Sigmoid colon (tissue), 7 donors: ENCODE results near the gene S100A10. TPM values are rescaled to one million over a fixed set of nuclear protein-coding genes. Genes with fewer than 3 reads are reported as not detected.
A peak's percentile ranks its signal among the peaks of the same experiment; 100 is the strongest.

Experiments used
- DNase-seq: peaks from one replicate; pipeline ENCODE4 v3.0.0-alpha.2; 2019
- H3K27ac ChIP-seq, 4 donors: fragments of 200-600 bp; sonication (generic); one replicate each; pipeline ENCODE4 v1.5.1; 2016 to 2019; ENCODE audit warnings: mild to moderate bottlenecking in 1 of 4
- H3K27me3 ChIP-seq, 3 donors: fragments of 200-600 bp; sonication (generic); one replicate each; pipeline ENCODE4 v1.5.1; 2019; ENCODE audit warnings: mild to moderate bottlenecking in 1 of 3
- H3K36me3 ChIP-seq, 4 donors: fragments of 200-600 bp; sonication (generic); one replicate each; pipeline ENCODE4 v1.5.1; 2016 to 2019
- H3K4me1 ChIP-seq, 4 donors: fragments of 200-600 bp; sonication (generic); one replicate each; pipeline ENCODE4 v1.5.1; 2017 to 2019
- H3K4me3 ChIP-seq, 4 donors: fragments of 200-600 bp; sonication (generic); one replicate each; pipeline ENCODE4 v1.5.1; 2017 to 2019; ENCODE audit warnings: mild to moderate bottlenecking in 2 of 4, moderate library complexity in 1 of 4
- H3K9me3 ChIP-seq, 4 donors: fragments of 200-600 bp in 3 of 4; sonication (generic) in 3 of 4; one replicate each; pipeline versions ENCODE4 v1.5.1 to v1.6.1; 2013 to 2019
- EP300 ChIP-seq, 4 donors: sonication (generic); formaldehyde crosslinking; IDR thresholded peaks; one replicate each; pipeline ENCODE4 v1.6.1; 2017; ENCODE audit warnings: antibody characterized with exemption in 4 of 4
- POLR2A ChIP-seq, 2 donors: fragments of 450-650 bp; IDR thresholded peaks; one replicate each; pipeline ENCODE4 v1.6.1; 2016; ENCODE audit warnings: antibody characterized with exemption in 2 of 2, mild to moderate bottlenecking in 2 of 2, moderate library complexity in 2 of 2
- POLR2AphosphoS5 ChIP-seq, 4 donors: sonication (generic); formaldehyde crosslinking; IDR thresholded peaks; one replicate each; pipeline ENCODE4 v1.6.1; 2017; ENCODE audit warnings: antibody characterized with exemption in 4 of 4
- WGBS, 2 donors: extraction: QIAGEN DNeasy Blood & Tissue Kit; methylation state at CpG; one replicate each; pipeline ENCODE4 v1.1.7; 2013; 5-methylcytosine and 5-hydroxymethylcytosine counted together
- intact Hi-C: fragments of 100-400 bp; cut with DNase I; formaldehyde crosslinking; loops from one replicate; pipeline ENCODE4 v1.15.1; 2023
- polyA plus RNA-seq, 3 donors: library from polyadenylated mRNA; stranded (reverse); fragments of 200-250 nt; gene quantifications; one replicate each; pipeline ENCODE4 v1.2.3, GENCODE V29; 2013
- total RNA-seq, 4 donors: library from RNA; depleted of rRNA; stranded (reverse); fragments of >200 nt; gene quantifications; one replicate each; pipeline ENCODE4 v1.1.0, GENCODE V29; 2016
- TF ChIP-seq, protein P1 (sequence below), 4 experiments: fragments of 450-650 bp in 3 of 4; fragments of 200-600 bp in 1 of 4; IDR thresholded peaks; one replicate each; pipeline ENCODE4 v1.5.1; 2016 to 2019; ENCODE audit warnings: antibody characterized with exemption in 4 of 4, mild to moderate bottlenecking in 3 of 4, moderate library complexity in 2 of 4
- donor health status: healthy with polysubstance abuse.
- donor health status: Bipolar disorder and iron deficiency.
- donor health status: healthy.

Gene S100A10
- total and polyA plus RNA-seq, 7 donors = 20.2 to 1,816 (median 57.9) TPM

DNA sequence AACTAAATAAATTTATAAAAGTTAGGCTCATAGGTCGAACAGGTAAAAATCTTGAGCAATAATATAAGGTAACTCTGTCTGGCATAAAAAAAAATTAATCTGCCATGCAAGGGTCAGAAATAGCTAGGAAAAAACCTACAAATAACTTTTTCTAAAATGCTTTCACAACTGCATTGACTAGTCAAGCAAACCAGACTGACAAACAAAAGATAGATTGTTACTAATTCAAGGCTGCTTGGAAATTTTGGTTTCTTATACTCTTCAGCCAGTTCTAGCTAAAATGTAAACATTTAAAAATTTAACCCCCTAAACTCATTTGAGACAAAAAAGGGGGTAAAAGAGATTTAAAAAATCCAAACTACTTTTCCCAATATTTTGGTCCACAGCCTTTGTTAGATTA, 40.8 kb downstream of the S100A10 start:
- intact Hi-C loops = no loop called here

DNA sequence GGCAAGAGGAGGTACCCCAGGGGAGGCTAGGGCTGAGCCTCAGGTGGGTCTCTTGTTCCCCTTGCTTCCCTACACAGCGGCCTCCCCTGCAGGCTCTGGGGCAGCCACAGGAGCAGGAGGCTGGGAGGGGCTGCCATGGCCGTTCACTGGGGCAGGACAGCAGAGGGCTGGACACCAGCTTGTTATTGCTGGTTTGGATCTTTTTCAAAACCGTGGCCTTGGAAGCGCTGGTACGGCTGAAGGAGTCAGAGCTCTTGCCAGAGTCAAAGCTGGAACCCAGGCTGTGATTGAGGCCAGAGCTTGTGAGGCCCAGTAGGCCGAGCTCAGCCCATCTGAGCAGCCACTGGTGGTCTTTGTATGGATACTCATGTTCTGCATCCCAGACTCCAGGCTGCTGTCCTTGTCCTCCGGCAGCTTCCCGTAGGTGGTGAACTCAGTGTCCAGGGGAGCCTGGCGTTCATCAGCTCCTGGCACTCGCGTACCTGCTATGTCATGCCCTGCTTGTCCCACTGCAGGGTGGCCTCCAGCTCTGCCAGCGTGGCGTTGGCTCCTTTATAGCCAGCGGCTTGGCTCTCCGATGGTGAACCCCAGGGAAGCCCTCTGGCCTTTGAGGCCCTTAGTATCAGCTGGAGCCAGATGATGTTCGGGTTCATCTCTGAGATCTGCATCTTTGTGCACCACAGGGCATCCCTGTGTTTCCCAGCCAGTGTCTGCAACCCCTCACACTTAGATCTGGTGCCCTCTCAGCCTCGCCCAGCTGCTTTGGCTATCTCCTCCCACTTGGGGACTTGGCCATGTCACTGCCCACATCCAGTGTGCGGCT, 44.1 kb downstream of the S100A10 start:
- TF ChIP-seq, protein P1, sequence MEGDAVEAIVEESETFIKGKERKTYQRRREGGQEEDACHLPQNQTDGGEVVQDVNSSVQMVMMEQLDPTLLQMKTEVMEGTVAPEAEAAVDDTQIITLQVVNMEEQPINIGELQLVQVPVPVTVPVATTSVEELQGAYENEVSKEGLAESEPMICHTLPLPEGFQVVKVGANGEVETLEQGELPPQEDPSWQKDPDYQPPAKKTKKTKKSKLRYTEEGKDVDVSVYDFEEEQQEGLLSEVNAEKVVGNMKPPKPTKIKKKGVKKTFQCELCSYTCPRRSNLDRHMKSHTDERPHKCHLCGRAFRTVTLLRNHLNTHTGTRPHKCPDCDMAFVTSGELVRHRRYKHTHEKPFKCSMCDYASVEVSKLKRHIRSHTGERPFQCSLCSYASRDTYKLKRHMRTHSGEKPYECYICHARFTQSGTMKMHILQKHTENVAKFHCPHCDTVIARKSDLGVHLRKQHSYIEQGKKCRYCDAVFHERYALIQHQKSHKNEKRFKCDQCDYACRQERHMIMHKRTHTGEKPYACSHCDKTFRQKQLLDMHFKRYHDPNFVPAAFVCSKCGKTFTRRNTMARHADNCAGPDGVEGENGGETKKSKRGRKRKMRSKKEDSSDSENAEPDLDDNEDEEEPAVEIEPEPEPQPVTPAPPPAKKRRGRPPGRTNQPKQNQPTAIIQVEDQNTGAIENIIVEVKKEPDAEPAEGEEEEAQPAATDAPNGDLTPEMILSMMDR (IDR thresholded peaks at IDR 0.05) = no peak
- no peak for TF ChIP-seq POLR2AphosphoS5 (IDR thresholded peaks at IDR 0.05)
- no peak for TF ChIP-seq EP300 (IDR thresholded peaks at IDR 0.05)
- no peaks in the 10 kb centered on the region for H3K36me3 ChIP-seq
- no peak overlapping the region for H3K27ac ChIP-seq
- H3K9me3 ChIP-seq = no peaks in the 10 kb centered on the region
- peaks cover 0 to 19% (median 17%) of the 10 kb centered on the region in 4 donors for H3K4me1 ChIP-seq
- no peaks in the 10 kb centered on the region for H3K27me3 ChIP-seq
- intact Hi-C loops = no loop called here
- WGBS, 2 donors = 92 to 94% methylated on average over 18 of the region's 18 CpGs
- no peak overlapping the region for H3K4me3 ChIP-seq
- no peak for DNase-seq

More for the DNA sequence above, 40.8 kb downstream of the S100A10 start:
- no peak for TF ChIP-seq EP300 (IDR thresholded peaks at IDR 0.05)
- TF ChIP-seq POLR2A (IDR thresholded peaks at IDR 0.05) = no peak
- TF ChIP-seq, protein P1 (IDR thresholded peaks at IDR 0.05) = no peak
- TF ChIP-seq POLR2AphosphoS5 (IDR thresholded peaks at IDR 0.05) = no peak
- Histone ChIP-seq H3K4me3 (no peak overlapping the region), H3K4me1 (no peaks in the 10 kb centered on the region), H3K36me3 (no peaks in the 10 kb centered on the region), H3K9me3 (no peaks in the 10 kb centered on the region), H3K27me3 (no peaks in the 10 kb centered on the region), H3K27ac (no peak overlapping the region)
- 16 to 58% methylated on average over 1 of the region's 1 CpG for WGBS, 2 donors
- DNase-seq = no peak

DNA sequence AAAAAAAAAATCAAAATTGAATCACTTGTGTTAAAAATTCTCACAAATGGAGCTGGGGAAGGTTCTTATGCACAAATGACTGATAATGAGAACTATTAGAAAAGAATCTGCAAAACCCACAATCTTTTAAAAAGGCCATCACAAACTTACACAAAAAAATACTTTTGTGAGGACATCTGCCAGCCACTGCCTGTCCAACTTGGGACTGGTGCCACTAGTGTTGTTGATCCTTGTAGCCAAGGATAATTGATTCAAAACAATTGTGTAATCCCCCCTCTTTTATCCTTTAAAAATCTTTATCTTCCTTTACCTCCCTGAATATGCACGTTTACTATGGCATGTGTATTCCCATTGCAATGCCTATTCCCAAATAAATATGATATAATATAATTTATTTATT, 45.2 kb downstream of the S100A10 start:
- Histone ChIP-seq H3K4me3 (no peak overlapping the region), H3K27me3 (no peaks in the 10 kb centered on the region), H3K4me1 (peaks cover 0 to 29% (median 26%) of the 10 kb centered on the region in 4 donors), H3K36me3 (no peaks in the 10 kb centered on the region), H3K27ac (no peak overlapping the region), H3K9me3 (no peaks in the 10 kb centered on the region)
- intact Hi-C loops = no loop called here
- TF ChIP-seq POLR2A (IDR thresholded peaks at IDR 0.05) = no peak
- TF ChIP-seq, protein P1 (IDR thresholded peaks at IDR 0.05) = no peak
- no peak for TF ChIP-seq POLR2AphosphoS5 (IDR thresholded peaks at IDR 0.05)
- TF ChIP-seq EP300 (IDR thresholded peaks at IDR 0.05) = no peak
- no peak for DNase-seq
- 74 to 75% methylated on average over 1 of the region's 1 CpG for WGBS, 2 donors

DNA sequence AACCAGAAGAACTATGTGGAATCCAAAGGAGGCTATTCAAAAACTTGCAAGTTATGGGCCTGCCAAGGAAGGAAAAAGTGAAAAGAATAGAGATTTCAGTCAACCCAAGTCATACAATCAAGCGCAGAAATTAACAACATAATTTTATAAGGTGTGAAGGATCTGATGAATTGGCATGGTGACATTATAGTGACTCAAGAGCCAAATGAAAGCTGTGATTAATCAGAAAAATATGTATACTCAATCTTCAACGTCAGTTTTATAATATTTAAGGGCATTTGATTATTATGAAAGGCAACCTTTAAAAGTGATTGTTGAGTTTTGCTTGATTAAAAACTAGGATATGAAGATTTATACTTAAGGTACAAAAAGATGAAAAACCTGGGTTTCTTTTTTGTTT, 46.5 kb downstream of the S100A10 start:
- H3K4me1 ChIP-seq = peaks cover 0 to 36% (median 26%) of the 10 kb centered on the region in 4 donors
- WGBS, 2 donors = 75 to 82% methylated on average over 2 of the region's 2 CpGs
- no peak overlapping the region for H3K4me3 ChIP-seq
- no peaks in the 10 kb centered on the region for H3K27me3 ChIP-seq
- no peak for DNase-seq
- H3K9me3 ChIP-seq = no peaks in the 10 kb centered on the region
- no peaks in the 10 kb centered on the region for H3K36me3 ChIP-seq
- TF ChIP-seq EP300 (IDR thresholded peaks at IDR 0.05) (no peak), POLR2A (IDR thresholded peaks at IDR 0.05) (no peak), POLR2AphosphoS5 (IDR thresholded peaks at IDR 0.05) (no peak)
- TF ChIP-seq, protein P1 (IDR thresholded peaks at IDR 0.05) = no peak
- intact Hi-C loops = no loop called here
- H3K27ac ChIP-seq = peak overlapping the region in 3 of 4 donors; percentile 9 to 85 (median 71)
